ENCODE data around the gene CRACDL. TPM values are rescaled to one million over a fixed set of nuclear protein-coding genes. Genes with fewer than 3 reads are reported as not detected.
A peak's percentile ranks its signal among the peaks of the same experiment; 100 is the strongest.

Gene CRACDL
- total RNA-seq, 2 donors from 2014 or later: 4.1 to 20.8 TPM

- no peaks in the 10 kb centered on the region for H3K36me3 ChIP-seq
- no peak for TF ChIP-seq CTCF (IDR thresholded peaks at IDR 0.05)
- no peak for TF ChIP-seq POLR2A (IDR thresholded peaks at IDR 0.05)
- peak; percentile 45 for TF ChIP-seq POLR2AphosphoS5 (IDR thresholded peaks at IDR 0.05)
- H3K9me3 ChIP-seq: no peaks in the 10 kb centered on the region
- no peak overlapping the region for H3K4me3 ChIP-seq
- intact Hi-C loops (cut with DNase I): no loop called here
- no peaks in the 10 kb centered on the region for H3K27me3 ChIP-seq (replicated peaks; ENCODE audit: insufficient read depth)
- no peaks in the 10 kb centered on the region for H3K4me1 ChIP-seq (replicated peaks)
- WGBS: 48% methylated on average over 7 of the region's 7 CpGs
- peak overlapping the region in 1 of 2 donors; percentile 28 for H3K27ac ChIP-seq
- DNase-seq (ENCODE audit: low spot score): peak; percentile 22
These were observed 167.5 kb downstream of the CRACDL start for GRCh38 chr2:98768384-98769113.

GRCh38 chr2:98764499-98764898, 171.5 kb downstream of the CRACDL start:
- no peak overlapping the region for H3K4me3 ChIP-seq
- no peaks in the 10 kb centered on the region for H3K9me3 ChIP-seq
- no peak for DNase-seq (ENCODE audit: low spot score)
- no peaks in the 10 kb centered on the region for H3K36me3 ChIP-seq
- intact Hi-C loops (cut with DNase I): no loop called here
- no peaks in the 10 kb centered on the region for H3K27me3 ChIP-seq (replicated peaks; ENCODE audit: insufficient read depth)
- TF ChIP-seq POLR2A (IDR thresholded peaks at IDR 0.05) (no peak), CTCF (IDR thresholded peaks at IDR 0.05) (no peak), POLR2AphosphoS5 (IDR thresholded peaks at IDR 0.05) (no peak)
- WGBS: 92% methylated on average over 4 of the region's 4 CpGs
- H3K4me1 ChIP-seq (replicated peaks): no peaks in the 10 kb centered on the region
- H3K27ac ChIP-seq: no peak overlapping the region

- intact Hi-C loops (cut with DNase I): no loop called here
- no peak overlapping the region for H3K4me3 ChIP-seq
- no peaks in the 10 kb centered on the region for H3K4me1 ChIP-seq (replicated peaks)
- H3K27me3 ChIP-seq (replicated peaks; ENCODE audit: insufficient read depth): no peaks in the 10 kb centered on the region
- DNase-seq (ENCODE audit: low spot score): no peak
- no peaks in the 10 kb centered on the region for H3K36me3 ChIP-seq
- 86% methylated on average over 6 of the region's 6 CpGs for WGBS
- TF ChIP-seq CTCF (IDR thresholded peaks at IDR 0.05): no peak
- TF ChIP-seq POLR2AphosphoS5 (IDR thresholded peaks at IDR 0.05): no peak
- no peak for TF ChIP-seq POLR2A (IDR thresholded peaks at IDR 0.05)
- no peaks in the 10 kb centered on the region for H3K9me3 ChIP-seq
- H3K27ac ChIP-seq: no peak overlapping the region
These were observed 172.6 kb downstream of the CRACDL start for GRCh38 chr2:98763209-98763951.

GRCh38 chr2:98761909-98762308, 174.1 kb downstream of the CRACDL start:
- intact Hi-C loops (cut with DNase I): no loop called here
- TF ChIP-seq POLR2AphosphoS5 (IDR thresholded peaks at IDR 0.05) (no peak), POLR2A (IDR thresholded peaks at IDR 0.05) (no peak), CTCF (IDR thresholded peaks at IDR 0.05) (no peak)
- Histone ChIP-seq H3K4me1 (replicated peaks) (no peaks in the 10 kb centered on the region), H3K4me3 (no peak overlapping the region), H3K27me3 (replicated peaks; ENCODE audit: insufficient read depth) (no peaks in the 10 kb centered on the region), H3K36me3 (no peaks in the 10 kb centered on the region), H3K9me3 (no peaks in the 10 kb centered on the region), H3K27ac (no peak overlapping the region)
- 83% methylated on average over 6 of the region's 6 CpGs for WGBS
- DNase-seq (ENCODE audit: low spot score): no peak

Measured in prostate gland (tissue), 2 donors.